OCI-LY1 (cell line): Measurements from ENCODE around the gene CENPO.

Experiments used
- H2AFZ ChIP-seq: fragments of 200-600 bp; sonication (generic), shearing (Covaris generic); 2 replicates; pipeline ENCODE4 v1.6.0; 2014; ENCODE audit warnings: antibody characterized with exemption, mild to moderate bottlenecking, low read length
- H3F3A ChIP-seq: fragments of 200-600 bp; sonication (generic), shearing (Covaris generic); 2 replicates; pipeline ENCODE4 v1.6.0; 2014; ENCODE audit warnings: mild to moderate bottlenecking, antibody characterized with exemption, low read length, moderate library complexity; ENCODE audit not compliant: insufficient read depth
- H3K27ac ChIP-seq: fragments of 200-600 bp; sonication (generic); 2 replicates; pipeline ENCODE4 v1.5.1; 2014; ENCODE audit warnings: low read length, mixed run types, mild to moderate bottlenecking, low read depth; ENCODE audit not compliant: poor library complexity, severe bottlenecking
- H3K27me3 ChIP-seq: fragments of 200-600 bp; sonication (generic); 2 replicates; pipeline ENCODE4 v1.6.0; 2014; ENCODE audit warnings: antibody characterized with exemption, mild to moderate bottlenecking, low read length, moderate library complexity; ENCODE audit not compliant: insufficient read depth
- H3K36me3 ChIP-seq: fragments of 200-600 bp; sonication (generic); 2 replicates; pipeline ENCODE4 v1.6.1; 2014; ENCODE audit warnings: mild to moderate bottlenecking, antibody characterized with exemption, low read length, moderate library complexity, mixed read lengths; ENCODE audit not compliant: insufficient read depth
- H3K4me1 ChIP-seq: fragments of 200-600 bp; sonication (generic); 2 replicates; pipeline ENCODE4 v1.5.1; 2014; ENCODE audit warnings: mild to moderate bottlenecking, low read length, moderate library complexity; ENCODE audit not compliant: insufficient read depth, severe bottlenecking
- H3K4me2 ChIP-seq: fragments of 200-600 bp; sonication (generic), shearing (Covaris generic); 2 replicates; pipeline ENCODE4 v1.6.1; 2014; ENCODE audit warnings: low read length
- H3K4me3 ChIP-seq: fragments of 200-600 bp; sonication (generic); 2 replicates; pipeline ENCODE4 v1.5.1; 2014; ENCODE audit warnings: low read length, low read depth, mild to moderate bottlenecking, mixed read lengths; ENCODE audit not compliant: poor library complexity, severe bottlenecking
- H3K79me2 ChIP-seq: fragments of 200-600 bp; shearing (Covaris generic); 2 replicates; pipeline ENCODE4 v1.6.1; 2016; ENCODE audit warnings: mixed run types, low read length, mixed read lengths; ENCODE audit not compliant: insufficient read depth
- H3K9ac ChIP-seq: fragments of 200-600 bp; sonication (generic), shearing (Covaris generic); 2 replicates; pipeline ENCODE4 v1.6.1; 2014; ENCODE audit warnings: mild to moderate bottlenecking, low read length, mixed read lengths
- H3K9me2 ChIP-seq: fragments of 200-600 bp; sonication (generic), shearing (Covaris generic); 2 replicates; pipeline ENCODE4 v1.6.1; 2014; ENCODE audit warnings: low read depth, mild to moderate bottlenecking, low read length, mixed read lengths
- H3K9me3 ChIP-seq: fragments of 200-600 bp; shearing (Covaris generic); 2 replicates; pipeline ENCODE4 v1.6.1; 2014; ENCODE audit warnings: low read length, mixed read lengths
- H4K20me1 ChIP-seq: fragments of 200-600 bp; sonication (generic), shearing (Covaris generic); 2 replicates; pipeline ENCODE4 v1.6.0; 2016; ENCODE audit warnings: mild to moderate bottlenecking, low read length; ENCODE audit not compliant: insufficient read depth
- EZH2 ChIP-seq: fragments of 200-600 bp; sonication (generic), shearing (Covaris generic); IDR thresholded peaks from 2 replicates; pipeline ENCODE4 v1.8.0; 2017; ENCODE audit warnings: borderline replicate concordance, mixed run types, mild to moderate bottlenecking, antibody characterized with exemption, low read length, moderate library complexity, mixed read lengths
- TF ChIP-seq, protein P1 (sequence below): fragments of 200-600 bp; sonication (generic), shearing (Covaris generic); IDR thresholded peaks from 2 replicates; pipeline ENCODE4 v1.5.1; 2017; ENCODE audit warnings: mild to moderate bottlenecking, antibody characterized with exemption, low read length, moderate library complexity, mixed read lengths

CENPO gene

DNA sequence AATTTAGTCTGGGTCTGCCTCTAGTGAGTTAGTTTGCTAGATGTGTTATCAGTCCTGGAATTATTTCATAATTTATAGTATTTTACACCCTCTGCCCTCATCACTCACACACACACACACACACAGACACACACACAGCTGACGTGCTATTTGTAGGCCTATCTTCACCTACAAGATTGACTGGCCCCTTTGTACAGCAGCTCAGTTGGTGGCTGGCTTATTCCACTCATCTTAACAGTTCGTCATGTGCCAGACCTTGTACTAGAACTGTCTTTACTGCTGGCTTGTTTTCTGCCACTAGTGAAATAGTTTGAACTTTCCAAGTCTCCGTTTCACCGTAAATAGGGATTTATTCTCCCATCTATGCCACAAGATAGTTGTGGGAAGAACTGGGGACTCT lies 21.3 kb downstream of the CENPO start:
- TF ChIP-seq EZH2 = no peak
- TF ChIP-seq, protein P1, sequence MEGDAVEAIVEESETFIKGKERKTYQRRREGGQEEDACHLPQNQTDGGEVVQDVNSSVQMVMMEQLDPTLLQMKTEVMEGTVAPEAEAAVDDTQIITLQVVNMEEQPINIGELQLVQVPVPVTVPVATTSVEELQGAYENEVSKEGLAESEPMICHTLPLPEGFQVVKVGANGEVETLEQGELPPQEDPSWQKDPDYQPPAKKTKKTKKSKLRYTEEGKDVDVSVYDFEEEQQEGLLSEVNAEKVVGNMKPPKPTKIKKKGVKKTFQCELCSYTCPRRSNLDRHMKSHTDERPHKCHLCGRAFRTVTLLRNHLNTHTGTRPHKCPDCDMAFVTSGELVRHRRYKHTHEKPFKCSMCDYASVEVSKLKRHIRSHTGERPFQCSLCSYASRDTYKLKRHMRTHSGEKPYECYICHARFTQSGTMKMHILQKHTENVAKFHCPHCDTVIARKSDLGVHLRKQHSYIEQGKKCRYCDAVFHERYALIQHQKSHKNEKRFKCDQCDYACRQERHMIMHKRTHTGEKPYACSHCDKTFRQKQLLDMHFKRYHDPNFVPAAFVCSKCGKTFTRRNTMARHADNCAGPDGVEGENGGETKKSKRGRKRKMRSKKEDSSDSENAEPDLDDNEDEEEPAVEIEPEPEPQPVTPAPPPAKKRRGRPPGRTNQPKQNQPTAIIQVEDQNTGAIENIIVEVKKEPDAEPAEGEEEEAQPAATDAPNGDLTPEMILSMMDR = no peak
- Histone ChIP-seq H3K4me1 (no peaks in the 10 kb centered on the region), H2AFZ (no peak overlapping the region), H3K9me2 (no peaks in the 10 kb centered on the region), H3K79me2 (peaks cover 34% of the 10 kb centered on the region), H3K9me3 (no peaks in the 10 kb centered on the region), H4K20me1 (no peaks in the 10 kb centered on the region), H3K27me3 (no peaks in the 10 kb centered on the region), H3K9ac (no peak overlapping the region), H3K4me3 (no peak overlapping the region), H3K27ac (no peak overlapping the region), H3F3A (no peaks in the 10 kb centered on the region), H3K36me3 (peaks cover 72% of the 10 kb centered on the region), H3K4me2 (no peak overlapping the region)

DNA sequence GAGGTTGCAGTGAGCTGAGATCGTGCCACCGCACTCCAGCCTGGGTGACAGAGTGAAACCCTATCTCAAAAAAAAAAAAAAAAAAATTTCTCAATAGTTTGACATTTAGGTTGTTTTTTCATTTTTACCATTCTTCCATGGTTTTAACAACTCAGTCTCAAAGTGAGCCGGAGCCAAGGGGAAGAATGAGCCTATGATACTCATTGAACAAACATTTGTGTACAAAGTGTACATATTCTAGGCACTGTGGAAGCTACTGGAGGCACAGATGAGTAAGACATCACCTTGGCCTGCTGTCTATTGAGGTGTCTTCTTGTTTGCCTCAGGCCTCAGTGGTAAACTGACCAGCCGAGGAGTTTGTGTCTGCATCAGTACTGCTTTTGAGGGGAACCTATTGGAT lies 21.9 kb downstream of the CENPO start:
- Histone ChIP-seq H3K9me2 (no peaks in the 10 kb centered on the region), H3K27ac (no peak overlapping the region), H2AFZ (no peak overlapping the region), H3K9me3 (no peaks in the 10 kb centered on the region), H3K9ac (no peak overlapping the region), H3K4me1 (no peaks in the 10 kb centered on the region), H4K20me1 (no peaks in the 10 kb centered on the region), H3K79me2 (peaks cover 28% of the 10 kb centered on the region), H3K36me3 (peaks cover 75% of the 10 kb centered on the region), H3K4me2 (no peak overlapping the region), H3F3A (no peaks in the 10 kb centered on the region), H3K4me3 (no peak overlapping the region), H3K27me3 (no peaks in the 10 kb centered on the region)
- TF ChIP-seq, protein P1 = no peak
- no peak for TF ChIP-seq EZH2

GRCh38 chr2:24816404-24816803 lies 23.2 kb downstream of the CENPO start:
- no peak overlapping the region for H3K9ac ChIP-seq
- H4K20me1 ChIP-seq = no peaks in the 10 kb centered on the region
- H3K4me3 ChIP-seq = no peak overlapping the region
- H2AFZ ChIP-seq = no peak overlapping the region
- no peaks in the 10 kb centered on the region for H3K27me3 ChIP-seq
- peaks cover 87% of the 10 kb centered on the region for H3K36me3 ChIP-seq
- H3K4me1 ChIP-seq = no peaks in the 10 kb centered on the region
- peaks cover 23% of the 10 kb centered on the region for H3K79me2 ChIP-seq
- H3K27ac ChIP-seq = no peak overlapping the region
- no peaks in the 10 kb centered on the region for H3K9me2 ChIP-seq
- H3K4me2 ChIP-seq = no peak overlapping the region
- TF ChIP-seq EZH2 = no peak
- TF ChIP-seq, protein P1 = no peak
- H3F3A ChIP-seq = no peaks in the 10 kb centered on the region
- no peaks in the 10 kb centered on the region for H3K9me3 ChIP-seq
